GM12878 (cell line): ENCODE data around the gene NKTR. TPM values are rescaled to one million over a fixed set of nuclear protein-coding genes. Genes with fewer than 3 reads are reported as not detected.

Experiments used
- ATAC-seq: fragments of 200-7000 bp; cut with Tn5 transposase; 3 replicates; pipeline ENCODE4 v1.9.1; 2020; ENCODE audit warnings: mild to moderate bottlenecking, moderate library complexity
- BruUV-seq: library from RNA; stranded (reverse); fragments of 400-500 nt; replicated peaks from 2 replicates; lab custom pipeline; 2021; lab: Mats Ljungman, UMichigan
- CTCF ChIA-PET: fragments of 300-600 bp; sonication (Branson Sonifier 250); formaldehyde crosslinking; extraction: SDS; loops from one replicate; lab custom pipeline; 2021; ENCODE audit warnings: inconsistent platforms; lab: Yijun Ruan, JAX
- POLR2A ChIA-PET: fragments of 350-600 bp; formaldehyde crosslinking; extraction: SDS; loops from one replicate; lab custom pipeline; 2021; ENCODE audit warnings: inconsistent platforms; lab: Charles Lee
- RAD21 ChIA-PET: fragments of 300-600 bp; sonication (Branson Sonifier 250); formaldehyde crosslinking; loops from one replicate; lab custom pipeline; 2023; ENCODE audit warnings: antibody characterized with exemption; ENCODE audit not compliant: unreplicated experiment; lab: Charles Lee
- SMC1A ChIA-PET: fragments of 300-600 bp; sonication (Branson Sonifier 250); formaldehyde crosslinking; loops from one replicate; lab custom pipeline; 2023; ENCODE audit not compliant: unreplicated experiment, uncharacterized antibody; lab: Charles Lee
- DNase-seq: peaks from one replicate; pipeline ENCODE4 v3.0.0-alpha.2; 2011; ENCODE audit warnings: low read depth, low spot score
- FAIRE-seq: peaks from 3 replicates; lab custom pipeline; 2011; peaks lifted over from hg19 to GRCh38; lab: Jason Lieb, UNC
- H2AFZ ChIP-seq: 2 replicates; pipeline ENCODE4 v1.6.0; 2011; ENCODE audit warnings: low read depth, low read length, control low read depth; ENCODE audit not compliant: control insufficient read depth
- H3K27ac ChIP-seq: 2 replicates; pipeline ENCODE4 v1.5.1; 2011; ENCODE audit warnings: control low read depth; ENCODE audit not compliant: control insufficient read depth, insufficient read depth
- H3K27me3 ChIP-seq, 2 experiments: replicated peaks in 1 of 2; 2 replicates each; pipeline versions ENCODE4 v1.6.0 to v1.6.1; 2011; ENCODE audit warnings: low read length in 1 of 2; ENCODE audit not compliant: control insufficient read depth in 2 of 2, insufficient read depth in 2 of 2
- H3K36me3 ChIP-seq, 2 experiments: 2 replicates each; pipeline ENCODE4 v1.5.1; 2011; ENCODE audit warnings: low read length in 1 of 2; ENCODE audit not compliant: control insufficient read depth in 2 of 2, insufficient read depth in 2 of 2
- H3K4me1 ChIP-seq: 2 replicates; pipeline ENCODE4 v1.6.1; 2011; ENCODE audit warnings: mild to moderate bottlenecking, low read length, moderate library complexity, mixed read lengths; ENCODE audit not compliant: control insufficient read depth, insufficient read depth
- H3K4me2 ChIP-seq: 2 replicates; pipeline ENCODE4 v1.6.0; 2011; ENCODE audit warnings: control low read depth; ENCODE audit not compliant: control insufficient read depth, insufficient read depth
- H3K4me3 ChIP-seq: fragments of 200-600 bp; sonication (generic); 2 replicates; pipeline ENCODE4 v1.5.1; 2016
- H3K79me2 ChIP-seq: 2 replicates; pipeline ENCODE4 v1.6.0; 2011; ENCODE audit warnings: low read length; ENCODE audit not compliant: control insufficient read depth, insufficient read depth
- H3K9ac ChIP-seq: 2 replicates; pipeline ENCODE4 v1.8.0; 2011; ENCODE audit warnings: low read length, control low read depth, mixed read lengths; ENCODE audit not compliant: control insufficient read depth, insufficient read depth
- H3K9me3 ChIP-seq: replicated peaks from 3 replicates; pipeline ENCODE4 v1.5.1; 2011; ENCODE audit warnings: mild to moderate bottlenecking, low read length; ENCODE audit not compliant: control insufficient read depth, insufficient read depth
- H4K20me1 ChIP-seq: 2 replicates; pipeline ENCODE4 v1.6.0; 2011; ENCODE audit not compliant: control insufficient read depth, insufficient read depth
- CHD1 ChIP-seq: IDR thresholded peaks from 2 replicates; pipeline ENCODE4 v1.6.1; 2012; ENCODE audit warnings: low read depth, low read length, improper control_type of control experiment
- EZH2 ChIP-seq: IDR thresholded peaks from 2 replicates; pipeline ENCODE4 v1.6.1; 2012; ENCODE audit warnings: low read depth, mild to moderate bottlenecking, control low read depth, inconsistent platforms, low read length, borderline replicate concordance; ENCODE audit not compliant: control insufficient read depth
- IRF4 ChIP-seq: IDR thresholded peaks from 2 replicates; pipeline ENCODE4 v1.6.1; 2011; ENCODE audit warnings: low read depth, low read length
- LARP7 ChIP-seq: fragments of 450-650 bp; IDR thresholded peaks from 2 replicates; pipeline ENCODE4 v1.6.1; 2017; ENCODE audit warnings: mild to moderate bottlenecking
- NBN ChIP-seq: fragments of 450-650 bp; IDR thresholded peaks from 2 replicates; pipeline ENCODE4 v1.6.1; 2016
- WGBS: methylation state at CpG from one replicate; pipeline ENCODE4 v1.1.6; 2016; ENCODE audit warnings: low lambda C conversion rate; ENCODE audit not compliant: insufficient replicate concordance, insufficient coverage; ENCODE audit errors: missing lambda C conversion rate; 5-methylcytosine and 5-hydroxymethylcytosine counted together
- in situ Hi-C: fragments of 300-500 bp; cut with MboI; formaldehyde crosslinking; loops from 9 replicates; pipeline ENCODE4 v1.14.3; 2018; ENCODE audit warnings: mixed read lengths
- intact Hi-C: fragments of 100-400 bp; cut with micrococcal nuclease; formaldehyde crosslinking; loops from one replicate; pipeline ENCODE4 v1.14.2; 2022; ENCODE audit not compliant: unreplicated experiment
- polyA plus RNA-seq, 11 experiments: library from polyadenylated mRNA; depleted of rRNA in 4 of 11; unstranded in 6 of 11; stranded (reverse) in 5 of 11; fragments of >200 nt; fragmentation: Nextera tagmentation in 4 of 11; fragmentation: Illumina TruSeq in 1 of 11; extraction: Ambion mirVana in 4 of 11; extraction: Trizol in 1 of 11; gene quantifications; 1 replicate in 1 of 11; 2 replicates in 10 of 11; pipeline versions ENCODE4 v1.2.1 to v1.2.3, GENCODE V29; 2011 to 2016; ENCODE audit warnings: inconsistent platforms in 2 of 11, missing spikeins in 2 of 11, low read depth in 1 of 11
- total RNA-seq, 4 experiments: library from RNA; depleted of rRNA in 3 of 4; stranded (reverse); fragments of >200 nt in 3 of 4; fragmentation: Illumina TruSeq in 1 of 4; extraction: Trizol in 1 of 4; gene quantifications; 2 replicates each; pipeline versions ENCODE4 v1.2.1 to v1.2.3, GENCODE V29; 2013 to 2021
- TF ChIP-seq, protein P1 (sequence below): fragments of 450-650 bp; IDR thresholded peaks from 2 replicates; pipeline ENCODE4 v1.6.1; 2017; ENCODE audit warnings: mild to moderate bottlenecking, moderate library complexity
- TF ChIP-seq, protein P2 (sequence below): fragments of 450-650 bp; IDR thresholded peaks from 2 replicates; pipeline ENCODE4 v1.6.1; 2016; ENCODE audit warnings: mild to moderate bottlenecking
- TF ChIP-seq, protein P3 (sequence below): IDR thresholded peaks from 2 replicates; pipeline ENCODE4 v1.6.1; 2012; ENCODE audit warnings: low read depth, low read length, improper control_type of control experiment
- TF ChIP-seq, protein P4 (sequence below), 3 experiments: IDR thresholded peaks in 2 of 3; conservative IDR thresholded peaks in 1 of 3; 2 replicates each; pipeline ENCODE4 v1.5.1; 2011; ENCODE audit warnings: low read depth in 3 of 3, low read length in 3 of 3, mild to moderate bottlenecking in 3 of 3, control low read depth in 2 of 3, moderate library complexity in 2 of 3, inconsistent platforms in 1 of 3, mixed read lengths in 1 of 3; ENCODE audit not compliant: control insufficient read depth in 2 of 3, insufficient read depth in 1 of 3; ENCODE audit errors: extremely low read depth in 1 of 3

The NKTR gene
- total and polyA plus RNA-seq, 10 of the 15 experiments (the other 5 are each of a cell fraction or from before 2014, with no cell fraction given): 15.3 to 91.9 (median 55.3) TPM

DNA sequence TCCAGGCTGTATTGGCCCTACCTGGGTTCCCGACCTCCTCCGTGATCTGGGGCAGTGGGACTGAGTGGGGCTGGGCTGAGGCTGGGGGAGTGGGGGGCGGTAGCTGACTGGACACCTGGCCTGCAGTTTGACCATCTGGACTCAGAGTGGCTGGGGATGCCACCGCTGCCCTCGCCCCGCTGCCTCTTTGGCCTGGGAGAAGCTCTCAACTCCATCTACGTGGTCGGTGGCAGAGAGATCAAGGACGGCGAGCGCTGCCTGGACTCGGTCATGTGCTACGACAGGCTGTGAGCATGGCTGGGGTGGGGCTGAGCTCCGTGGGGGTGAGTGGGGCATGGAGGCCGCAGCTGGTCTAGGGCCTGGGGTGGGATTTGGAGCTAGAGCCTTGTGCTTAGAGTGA, 87.5 kb downstream of the NKTR start:
- DNase-seq: no peak
- ChIA-PET RAD21 (no interaction called here), SMC1A (no interaction called here), CTCF (no interaction called here), POLR2A (interaction anchor here (0.5 to 0.8 kb wide), 2 partner anchors 152 to 639 kb away, joined by 4 to 6 read pairs; no protein-coding TSS in a partner anchor)
- intact Hi-C loops: no loop called here
- Histone ChIP-seq H4K20me1 (no peaks in the 10 kb centered on the region), H3K4me2 (no peak overlapping the region), H3K4me3 (no peak overlapping the region), H2AFZ (no peak overlapping the region), H3K36me3 (no peaks in the 10 kb centered on the region), H3K4me1 (no peaks in the 10 kb centered on the region), H3K9ac (no peak overlapping the region), H3K9me3 (no peaks in the 10 kb centered on the region), H3K27ac (no peak overlapping the region), H3K27me3 (no peaks in the 10 kb centered on the region), H3K79me2 (no peaks in the 10 kb centered on the region)
- WGBS: 35% methylated on average over 14 of the region's 15 CpGs
- in situ Hi-C loops: no loop called here
- no peak for FAIRE-seq
- TF ChIP-seq, protein P1, sequence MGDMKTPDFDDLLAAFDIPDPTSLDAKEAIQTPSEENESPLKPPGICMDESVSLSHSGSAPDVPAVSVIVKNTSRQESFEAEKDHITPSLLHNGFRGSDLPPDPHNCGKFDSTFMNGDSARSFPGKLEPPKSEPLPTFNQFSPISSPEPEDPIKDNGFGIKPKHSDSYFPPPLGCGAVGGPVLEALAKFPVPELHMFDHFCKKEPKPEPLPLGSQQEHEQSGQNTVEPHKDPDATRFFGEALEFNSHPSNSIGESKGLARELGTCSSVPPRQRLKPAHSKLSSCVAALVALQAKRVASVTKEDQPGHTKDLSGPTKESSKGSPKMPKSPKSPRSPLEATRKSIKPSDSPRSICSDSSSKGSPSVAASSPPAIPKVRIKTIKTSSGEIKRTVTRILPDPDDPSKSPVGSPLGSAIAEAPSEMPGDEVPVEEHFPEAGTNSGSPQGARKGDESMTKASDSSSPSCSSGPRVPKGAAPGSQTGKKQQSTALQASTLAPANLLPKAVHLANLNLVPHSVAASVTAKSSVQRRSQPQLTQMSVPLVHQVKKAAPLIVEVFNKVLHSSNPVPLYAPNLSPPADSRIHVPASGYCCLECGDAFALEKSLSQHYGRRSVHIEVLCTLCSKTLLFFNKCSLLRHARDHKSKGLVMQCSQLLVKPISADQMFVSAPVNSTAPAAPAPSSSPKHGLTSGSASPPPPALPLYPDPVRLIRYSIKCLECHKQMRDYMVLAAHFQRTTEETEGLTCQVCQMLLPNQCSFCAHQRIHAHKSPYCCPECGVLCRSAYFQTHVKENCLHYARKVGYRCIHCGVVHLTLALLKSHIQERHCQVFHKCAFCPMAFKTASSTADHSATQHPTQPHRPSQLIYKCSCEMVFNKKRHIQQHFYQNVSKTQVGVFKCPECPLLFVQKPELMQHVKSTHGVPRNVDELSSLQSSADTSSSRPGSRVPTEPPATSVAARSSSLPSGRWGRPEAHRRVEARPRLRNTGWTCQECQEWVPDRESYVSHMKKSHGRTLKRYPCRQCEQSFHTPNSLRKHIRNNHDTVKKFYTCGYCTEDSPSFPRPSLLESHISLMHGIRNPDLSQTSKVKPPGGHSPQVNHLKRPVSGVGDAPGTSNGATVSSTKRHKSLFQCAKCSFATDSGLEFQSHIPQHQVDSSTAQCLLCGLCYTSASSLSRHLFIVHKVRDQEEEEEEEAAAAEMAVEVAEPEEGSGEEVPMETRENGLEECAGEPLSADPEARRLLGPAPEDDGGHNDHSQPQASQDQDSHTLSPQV: no peak
- TF ChIP-seq NBN (no peak), CHD1 (no peak), EZH2 (no peak), LARP7 (no peak), IRF4 (no peak)
- TF ChIP-seq, protein P2, sequence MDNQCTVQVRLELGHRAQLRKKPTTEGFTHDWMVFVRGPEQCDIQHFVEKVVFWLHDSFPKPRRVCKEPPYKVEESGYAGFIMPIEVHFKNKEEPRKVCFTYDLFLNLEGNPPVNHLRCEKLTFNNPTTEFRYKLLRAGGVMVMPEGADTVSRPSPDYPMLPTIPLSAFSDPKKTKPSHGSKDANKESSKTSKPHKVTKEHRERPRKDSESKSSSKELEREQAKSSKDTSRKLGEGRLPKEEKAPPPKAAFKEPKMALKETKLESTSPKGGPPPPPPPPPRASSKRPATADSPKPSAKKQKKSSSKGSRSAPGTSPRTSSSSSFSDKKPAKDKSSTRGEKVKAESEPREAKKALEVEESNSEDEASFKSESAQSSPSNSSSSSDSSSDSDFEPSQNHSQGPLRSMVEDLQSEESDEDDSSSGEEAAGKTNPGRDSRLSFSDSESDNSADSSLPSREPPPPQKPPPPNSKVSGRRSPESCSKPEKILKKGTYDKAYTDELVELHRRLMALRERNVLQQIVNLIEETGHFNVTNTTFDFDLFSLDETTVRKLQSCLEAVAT: no peak
- TF ChIP-seq, protein P3, sequence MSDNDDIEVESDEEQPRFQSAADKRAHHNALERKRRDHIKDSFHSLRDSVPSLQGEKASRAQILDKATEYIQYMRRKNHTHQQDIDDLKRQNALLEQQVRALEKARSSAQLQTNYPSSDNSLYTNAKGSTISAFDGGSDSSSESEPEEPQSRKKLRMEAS: no peak
- TF ChIP-seq, protein P4, sequence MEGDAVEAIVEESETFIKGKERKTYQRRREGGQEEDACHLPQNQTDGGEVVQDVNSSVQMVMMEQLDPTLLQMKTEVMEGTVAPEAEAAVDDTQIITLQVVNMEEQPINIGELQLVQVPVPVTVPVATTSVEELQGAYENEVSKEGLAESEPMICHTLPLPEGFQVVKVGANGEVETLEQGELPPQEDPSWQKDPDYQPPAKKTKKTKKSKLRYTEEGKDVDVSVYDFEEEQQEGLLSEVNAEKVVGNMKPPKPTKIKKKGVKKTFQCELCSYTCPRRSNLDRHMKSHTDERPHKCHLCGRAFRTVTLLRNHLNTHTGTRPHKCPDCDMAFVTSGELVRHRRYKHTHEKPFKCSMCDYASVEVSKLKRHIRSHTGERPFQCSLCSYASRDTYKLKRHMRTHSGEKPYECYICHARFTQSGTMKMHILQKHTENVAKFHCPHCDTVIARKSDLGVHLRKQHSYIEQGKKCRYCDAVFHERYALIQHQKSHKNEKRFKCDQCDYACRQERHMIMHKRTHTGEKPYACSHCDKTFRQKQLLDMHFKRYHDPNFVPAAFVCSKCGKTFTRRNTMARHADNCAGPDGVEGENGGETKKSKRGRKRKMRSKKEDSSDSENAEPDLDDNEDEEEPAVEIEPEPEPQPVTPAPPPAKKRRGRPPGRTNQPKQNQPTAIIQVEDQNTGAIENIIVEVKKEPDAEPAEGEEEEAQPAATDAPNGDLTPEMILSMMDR (IDR thresholded peaks at IDR 0.05 in 2 of 3, conservative IDR thresholded peaks at IDR 0.05 in 1 of 3; ENCODE audit: control insufficient read depth in 2 of 3, extremely low read depth in 1 of 3, insufficient read depth in 1 of 3, low read depth in 3 of 3, low read length in 3 of 3): no peak
- ATAC-seq: no peak
- no TSS peak for BruUV-seq
